CD4-positive, alpha-beta T cell (primary cell): Measurements from ENCODE around the gene RAP1GAP2. TPM values are rescaled to one million over a fixed set of nuclear protein-coding genes. Genes with fewer than 3 reads are reported as not detected.

Source experiments
- ATAC-seq: fragments of 200-7000 bp; cut with Tn5 transposase; one replicate; pipeline ENCODE4 v1.10.0; 2022; ENCODE audit warnings: mild to moderate bottlenecking; ENCODE audit not compliant: poor library complexity
- CTCF ChIA-PET: fragments of 350-600 bp; sonication (Branson Sonifier 250); formaldehyde crosslinking; loops from one replicate; lab custom pipeline; 2021; ENCODE audit warnings: antibody characterized with exemption, inconsistent platforms; lab: Charles Lee
- POLR2A ChIA-PET: fragments of 350-600 bp; sonication (Branson Sonifier 250); formaldehyde crosslinking; loops from one replicate; lab custom pipeline; 2021; ENCODE audit warnings: antibody characterized with exemption, inconsistent platforms; lab: Charles Lee
- DNase-seq, 14 experiments: peaks; one replicate each; pipeline ENCODE4 v3.0.0-alpha.2; 2013 to 2020; ENCODE audit warnings: mixed read lengths in 2 of 14
- H3K27ac ChIP-seq, 2 donors: one replicate each; pipeline versions ENCODE4 v1.5.1 to v1.7.0; 2013; ENCODE audit warnings: low read length in 2 of 2, low read depth in 1 of 2, mild to moderate bottlenecking in 1 of 2
- H3K27me3 ChIP-seq, 2 experiments: 1 replicate in 1 of 2; 2 replicates in 1 of 2; pipeline versions ENCODE4 v1.6.1 to v1.7.0; 2013; ENCODE audit warnings: low read length in 2 of 2, control low read depth in 1 of 2, mild to moderate bottlenecking in 1 of 2, moderate library complexity in 1 of 2; ENCODE audit not compliant: insufficient read depth in 2 of 2, control insufficient read depth in 1 of 2
- H3K36me3 ChIP-seq: one replicate; pipeline ENCODE4 v1.6.1; 2013; ENCODE audit warnings: low read length, control low read depth; ENCODE audit not compliant: insufficient read depth
- H3K4me1 ChIP-seq: one replicate; pipeline ENCODE4 v1.6.1; 2013; ENCODE audit warnings: low read length, control low read depth; ENCODE audit not compliant: insufficient read depth
- H3K4me3 ChIP-seq: one replicate; pipeline ENCODE4 v1.5.1; 2013; ENCODE audit warnings: mild to moderate bottlenecking, low read length, moderate library complexity
- H3K9me3 ChIP-seq, 2 experiments: 1 replicate in 1 of 2; 2 replicates in 1 of 2; pipeline versions ENCODE4 v1.6.1 to v1.7.0; 2013; ENCODE audit warnings: low read length in 2 of 2, mild to moderate bottlenecking in 2 of 2, control low read depth in 1 of 2, moderate library complexity in 1 of 2; ENCODE audit not compliant: control insufficient read depth in 1 of 2, insufficient read depth in 1 of 2
- H3K27ac Mint-ChIP-seq: one replicate; pipeline ENCODE4 v1.8.0; 2020; ENCODE audit warnings: mixed read lengths
- H3K27me3 Mint-ChIP-seq: one replicate; pipeline ENCODE4 v1.8.0; 2021; ENCODE audit warnings: mixed read lengths
- H3K36me3 Mint-ChIP-seq: one replicate; pipeline ENCODE4 v1.8.0; 2021; ENCODE audit warnings: low read depth, mixed read lengths
- H3K4me1 Mint-ChIP-seq: one replicate; pipeline ENCODE4 v1.8.0; 2021; ENCODE audit warnings: low read depth, mixed read lengths
- H3K4me3 Mint-ChIP-seq: one replicate; pipeline ENCODE4 v1.8.0; 2020; ENCODE audit warnings: mild to moderate bottlenecking, mixed read lengths
- H3K9me3 Mint-ChIP-seq: one replicate; pipeline ENCODE4 v1.8.0; 2020; ENCODE audit warnings: mixed read lengths
- intact Hi-C, 2 experiments: fragments of 100-400 bp; cut with DNase I in 1 of 2; cut with micrococcal nuclease in 1 of 2; formaldehyde crosslinking; loops; one replicate each; pipeline versions ENCODE4 v1.15.1 to v1.9.0; 2023 to 2025; cut with DNase I, micrococcal nuclease
- total RNA-seq, 174 experiments: library from RNA in 2 of 174; stranded (reverse) in 2 of 174; gene quantifications; one replicate each; pipeline ENCODE4 v1.2.3 and lab custom pipeline; 2021 to 2026
- TF ChIP-seq, protein P1 (sequence below): fragments of 200-600 bp; IDR thresholded peaks from one replicate; pipeline ENCODE4 v1.8.0; 2022; ENCODE audit warnings: antibody characterized with exemption, mild to moderate bottlenecking

Gene RAP1GAP2
- total RNA-seq, 2 experiments from 2014 or later, result 46.3 to 49.7 TPM

DNA sequence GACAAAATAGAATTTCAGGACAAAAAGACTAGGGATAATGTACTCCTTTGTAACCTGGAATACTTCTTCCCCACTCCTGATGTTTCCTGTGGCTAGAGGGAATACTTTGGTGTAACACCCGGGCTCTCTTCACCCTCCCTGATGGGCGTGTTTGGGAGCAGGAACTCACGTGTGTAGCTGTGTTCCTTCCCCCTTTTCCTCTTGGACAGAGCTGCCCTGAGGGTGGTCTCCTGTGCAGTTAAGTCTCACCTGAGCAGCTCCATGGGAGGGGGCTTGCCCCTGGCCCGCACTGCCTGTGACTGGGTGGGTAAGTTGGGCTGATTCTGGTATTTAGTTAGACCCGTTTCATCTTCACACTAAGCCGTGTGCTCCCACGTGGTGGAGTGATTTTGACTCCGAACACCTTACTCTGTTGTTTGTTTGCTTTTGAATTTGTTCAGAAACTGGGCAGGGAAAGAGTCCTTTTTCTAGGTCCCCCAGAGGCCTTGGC is 179.3 kb downstream of the RAP1GAP2 start:
- Histone ChIP-seq H3K4me3 (no peak overlapping the region), H3K4me1 (no peaks in the 10 kb centered on the region), H3K36me3 (peaks cover 3% of the 10 kb centered on the region), H3K27ac (no peak overlapping the region), H3K27me3 (no peaks in the 10 kb centered on the region), H3K9me3 (peaks cover 0 to 4% of the 10 kb centered on the region in 2 experiments)
- no peak for ATAC-seq
- H3K4me1 Mint-ChIP-seq, result no peaks in the 10 kb centered on the region
- CTCF ChIA-PET, result no interaction called here
- no peak for DNase-seq
- no peaks in the 10 kb centered on the region for H3K27me3 Mint-ChIP-seq
- POLR2A ChIA-PET, result interaction anchor here (0.7 kb wide), 1 partner anchor 930 kb away, joined by 3 read pairs; no protein-coding TSS in a partner anchor
- H3K4me3 Mint-ChIP-seq, result no peak overlapping the region
- TF ChIP-seq, protein P1, sequence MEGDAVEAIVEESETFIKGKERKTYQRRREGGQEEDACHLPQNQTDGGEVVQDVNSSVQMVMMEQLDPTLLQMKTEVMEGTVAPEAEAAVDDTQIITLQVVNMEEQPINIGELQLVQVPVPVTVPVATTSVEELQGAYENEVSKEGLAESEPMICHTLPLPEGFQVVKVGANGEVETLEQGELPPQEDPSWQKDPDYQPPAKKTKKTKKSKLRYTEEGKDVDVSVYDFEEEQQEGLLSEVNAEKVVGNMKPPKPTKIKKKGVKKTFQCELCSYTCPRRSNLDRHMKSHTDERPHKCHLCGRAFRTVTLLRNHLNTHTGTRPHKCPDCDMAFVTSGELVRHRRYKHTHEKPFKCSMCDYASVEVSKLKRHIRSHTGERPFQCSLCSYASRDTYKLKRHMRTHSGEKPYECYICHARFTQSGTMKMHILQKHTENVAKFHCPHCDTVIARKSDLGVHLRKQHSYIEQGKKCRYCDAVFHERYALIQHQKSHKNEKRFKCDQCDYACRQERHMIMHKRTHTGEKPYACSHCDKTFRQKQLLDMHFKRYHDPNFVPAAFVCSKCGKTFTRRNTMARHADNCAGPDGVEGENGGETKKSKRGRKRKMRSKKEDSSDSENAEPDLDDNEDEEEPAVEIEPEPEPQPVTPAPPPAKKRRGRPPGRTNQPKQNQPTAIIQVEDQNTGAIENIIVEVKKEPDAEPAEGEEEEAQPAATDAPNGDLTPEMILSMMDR, result no peak
- H3K36me3 Mint-ChIP-seq, result peaks cover 25% of the 10 kb centered on the region
- no peak overlapping the region for H3K27ac Mint-ChIP-seq
- no peaks in the 10 kb centered on the region for H3K9me3 Mint-ChIP-seq
- intact Hi-C loops, result no loop called here

DNA sequence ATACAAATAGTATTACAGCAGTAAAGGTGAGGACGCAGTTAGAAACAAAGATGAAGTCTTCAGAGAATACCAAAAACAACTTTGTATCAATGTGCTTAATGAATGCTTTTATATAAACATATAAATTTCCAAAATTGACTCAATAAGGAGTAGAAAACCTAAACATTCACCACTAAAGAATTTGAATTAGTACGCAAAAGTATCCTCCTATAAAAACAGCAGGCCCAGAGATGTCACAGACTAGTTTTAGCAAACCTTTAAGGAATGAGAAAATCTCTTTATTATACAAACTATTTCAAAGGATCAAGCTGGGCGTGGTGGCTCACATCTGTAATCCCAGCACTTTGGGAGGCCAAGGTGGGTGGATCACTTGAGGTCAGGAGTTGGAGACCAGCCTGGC is 180.9 kb downstream of the RAP1GAP2 start:
- H3K27me3 ChIP-seq, result no peaks in the 10 kb centered on the region
- peaks cover 0 to 4% of the 10 kb centered on the region in 2 experiments for H3K9me3 ChIP-seq
- TF ChIP-seq, protein P1, result no peak
- DNase-seq (no peak), ATAC-seq (no peak)
- ChIA-PET POLR2A (no interaction called here), CTCF (no interaction called here)
- no peaks in the 10 kb centered on the region for H3K4me1 ChIP-seq
- Mint-ChIP-seq H3K27me3 (no peaks in the 10 kb centered on the region), H3K4me1 (no peaks in the 10 kb centered on the region), H3K36me3 (peaks cover 40% of the 10 kb centered on the region), H3K9me3 (no peaks in the 10 kb centered on the region), H3K27ac (no peak overlapping the region), H3K4me3 (no peak overlapping the region)
- no peak overlapping the region for H3K4me3 ChIP-seq
- intact Hi-C loops, result no loop called here
- H3K36me3 ChIP-seq, result peaks cover 18% of the 10 kb centered on the region
- no peak overlapping the region for H3K27ac ChIP-seq

DNA sequence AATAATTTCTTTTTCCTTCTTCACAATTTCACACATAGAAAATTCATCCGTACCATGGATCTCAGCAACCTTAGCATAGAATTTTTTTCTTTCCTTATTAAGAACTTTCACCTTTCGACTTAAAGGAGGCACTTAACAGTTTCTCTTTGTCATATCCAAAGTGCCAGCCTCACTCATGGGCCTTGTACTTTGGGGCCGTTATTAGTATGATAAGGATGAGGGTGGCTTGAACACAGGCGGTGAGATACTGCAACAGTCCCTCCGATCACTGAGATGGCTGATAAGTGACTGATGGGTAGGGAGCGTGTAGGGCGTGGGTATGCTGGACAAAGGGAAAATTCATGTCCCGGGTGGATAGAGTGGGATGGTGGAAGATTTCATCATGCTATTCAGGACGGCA is 181.9 kb downstream of the RAP1GAP2 start:
- no peak for ATAC-seq
- intact Hi-C loops, result no loop called here
- ChIA-PET CTCF (no interaction called here), POLR2A (no interaction called here)
- no peak overlapping the region for H3K27ac ChIP-seq
- peaks cover 0 to 4% of the 10 kb centered on the region in 2 experiments for H3K9me3 ChIP-seq
- H3K9me3 Mint-ChIP-seq, result no peaks in the 10 kb centered on the region
- H3K4me1 Mint-ChIP-seq, result no peaks in the 10 kb centered on the region
- H3K36me3 Mint-ChIP-seq, result peaks cover 44% of the 10 kb centered on the region
- no peaks in the 10 kb centered on the region for H3K27me3 Mint-ChIP-seq
- H3K4me3 ChIP-seq, result no peak overlapping the region
- no peaks in the 10 kb centered on the region for H3K27me3 ChIP-seq
- no peaks in the 10 kb centered on the region for H3K4me1 ChIP-seq
- DNase-seq, result no peak
- H3K4me3 Mint-ChIP-seq, result no peak overlapping the region
- TF ChIP-seq, protein P1, result no peak
- H3K36me3 ChIP-seq, result peaks cover 27% of the 10 kb centered on the region
- no peak overlapping the region for H3K27ac Mint-ChIP-seq
